ENCODE data around the gene TSPAN17. TPM values are rescaled to one million over a fixed set of nuclear protein-coding genes. Genes with fewer than 3 reads are reported as not detected.
A peak's percentile ranks its signal among the peaks of the same experiment; 100 is the strongest.

TSPAN17 gene
- total and polyA plus RNA-seq, 3 experiments from 2014 or later: 26.2 to 38.8 (median 37.4) TPM

- H3K4me1 Mint-ChIP-seq: peaks cover 39 to 50% (median 44%) of the 10 kb centered on the region in 3 donors
- no peaks in the 10 kb centered on the region for H3K9me3 ChIP-seq (ENCODE audit: low read length)
- H3K4me3 Mint-ChIP-seq: peak overlapping the region; percentile 74 to 92 (median 90)
- peak overlapping the region; percentile 83 for H3K4me3 ChIP-seq (ENCODE audit: low read length)
- no peaks in the 10 kb centered on the region for H3K9me3 Mint-ChIP-seq
- H3K27ac ChIP-seq (ENCODE audit: low read depth, low read length): no peak overlapping the region
- H3K36me3 Mint-ChIP-seq: no peaks in the 10 kb centered on the region
- ChIA-PET POLR2A (interaction anchor here (0.6 to 1.3 kb wide), 3 partner anchors 15 to 115 kb away, joined by 3 to 8 read pairs (median 4); partner anchors contain the start of gene RNF44), CTCF (interaction anchor here (0.6 to 9.2 kb wide), 7 partner anchors 12 to 1574 kb away, joined by 3 to 108 read pairs (median 3); partner anchors contain the start of genes EIF4E1B, KIAA1191 and SNCB)
- no peaks in the 10 kb centered on the region for H3K27me3 ChIP-seq (ENCODE audit: insufficient read depth, low read length, poor library complexity, severe bottlenecking)
- peaks cover 42% of the 10 kb centered on the region for H3K4me1 ChIP-seq (ENCODE audit: insufficient read depth, low read length)
- no peak for DNase-seq
- H3K27me3 Mint-ChIP-seq: no peaks in the 10 kb centered on the region
- peak overlapping the region; percentile 82 to 95 (median 88) for H3K27ac Mint-ChIP-seq
- H3K36me3 ChIP-seq (ENCODE audit: insufficient read depth, low read length): no peaks in the 10 kb centered on the region
Measured at GRCh38 chr5:176646049-176646706, 1.1 kb upstream of the TSPAN17 start.

GRCh38 chr5:176646707-176647029 lies 616 bp upstream of the TSPAN17 start:
- no peaks in the 10 kb centered on the region for H3K27me3 ChIP-seq (ENCODE audit: insufficient read depth, low read length, poor library complexity, severe bottlenecking)
- H3K4me3 ChIP-seq (ENCODE audit: low read length): peak overlapping the region; percentile 83
- peak overlapping the region; percentile 74 to 92 (median 90) for H3K4me3 Mint-ChIP-seq
- no peaks in the 10 kb centered on the region for H3K9me3 ChIP-seq (ENCODE audit: low read length)
- H3K36me3 Mint-ChIP-seq: no peaks in the 10 kb centered on the region
- H3K27me3 Mint-ChIP-seq: no peaks in the 10 kb centered on the region
- peaks cover 44% of the 10 kb centered on the region for H3K4me1 ChIP-seq (ENCODE audit: insufficient read depth, low read length)
- H3K36me3 ChIP-seq (ENCODE audit: insufficient read depth, low read length): no peaks in the 10 kb centered on the region
- no peaks in the 10 kb centered on the region for H3K9me3 Mint-ChIP-seq
- peak overlapping the region; percentile 69 for H3K27ac ChIP-seq (ENCODE audit: low read depth, low read length)
- peak overlapping the region; percentile 82 to 95 (median 88) for H3K27ac Mint-ChIP-seq
- ChIA-PET CTCF (interaction anchor here (0.6 to 9.2 kb wide), 8 partner anchors 12 to 1574 kb away, joined by 3 to 108 read pairs (median 3); partner anchors contain the start of genes EIF4E1B, KIAA1191 and SNCB), POLR2A (interaction anchor here (0.6 to 1.3 kb wide), 5 partner anchors 13 to 285 kb away, joined by 3 to 8 read pairs (median 3); partner anchors contain the start of genes KIAA1191 and RNF44)
- DNase-seq: no peak
- peaks cover 42 to 54% (median 48%) of the 10 kb centered on the region in 3 donors for H3K4me1 Mint-ChIP-seq

GRCh38 chr5:176647843-176648473 lies 674 bp downstream of the TSPAN17 start:
- Histone ChIP-seq H3K27me3 (ENCODE audit: insufficient read depth, low read length, poor library complexity, severe bottlenecking) (no peaks in the 10 kb centered on the region), H3K36me3 (ENCODE audit: insufficient read depth, low read length) (no peaks in the 10 kb centered on the region), H3K9me3 (ENCODE audit: low read length) (no peaks in the 10 kb centered on the region), H3K4me1 (ENCODE audit: insufficient read depth, low read length) (peaks cover 54% of the 10 kb centered on the region), H3K4me3 (ENCODE audit: low read length) (peak overlapping the region; percentile 83), H3K27ac (ENCODE audit: low read depth, low read length) (peak overlapping the region; percentile 69)
- POLR2A ChIA-PET: interaction anchor here (0.6 to 1.0 kb wide), 2 partner anchors 10 to 485 kb away, joined by 3 to 7 read pairs; no protein-coding TSS in a partner anchor
- peak overlapping the region; percentile 74 to 90 (median 80) for H3K4me3 Mint-ChIP-seq
- H3K4me1 Mint-ChIP-seq: peaks cover 55 to 66% (median 61%) of the 10 kb centered on the region in 3 donors
- H3K9me3 Mint-ChIP-seq: no peaks in the 10 kb centered on the region
- no peaks in the 10 kb centered on the region for H3K27me3 Mint-ChIP-seq
- CTCF ChIA-PET: interaction anchor here (2.9 to 9.2 kb wide), 2 partner anchors 11 to 18 kb away, joined by 9 to 108 read pairs; partner anchors contain the start of genes EIF4E1B and SNCB
- DNase-seq: peak in 4 of 5 donors; percentile 14 to 54 (median 21)
- H3K27ac Mint-ChIP-seq: peak overlapping the region; percentile 57 to 94 (median 83)
- peaks cover 0 to 4% (median 0%) of the 10 kb centered on the region in 3 donors for H3K36me3 Mint-ChIP-seq

DNA sequence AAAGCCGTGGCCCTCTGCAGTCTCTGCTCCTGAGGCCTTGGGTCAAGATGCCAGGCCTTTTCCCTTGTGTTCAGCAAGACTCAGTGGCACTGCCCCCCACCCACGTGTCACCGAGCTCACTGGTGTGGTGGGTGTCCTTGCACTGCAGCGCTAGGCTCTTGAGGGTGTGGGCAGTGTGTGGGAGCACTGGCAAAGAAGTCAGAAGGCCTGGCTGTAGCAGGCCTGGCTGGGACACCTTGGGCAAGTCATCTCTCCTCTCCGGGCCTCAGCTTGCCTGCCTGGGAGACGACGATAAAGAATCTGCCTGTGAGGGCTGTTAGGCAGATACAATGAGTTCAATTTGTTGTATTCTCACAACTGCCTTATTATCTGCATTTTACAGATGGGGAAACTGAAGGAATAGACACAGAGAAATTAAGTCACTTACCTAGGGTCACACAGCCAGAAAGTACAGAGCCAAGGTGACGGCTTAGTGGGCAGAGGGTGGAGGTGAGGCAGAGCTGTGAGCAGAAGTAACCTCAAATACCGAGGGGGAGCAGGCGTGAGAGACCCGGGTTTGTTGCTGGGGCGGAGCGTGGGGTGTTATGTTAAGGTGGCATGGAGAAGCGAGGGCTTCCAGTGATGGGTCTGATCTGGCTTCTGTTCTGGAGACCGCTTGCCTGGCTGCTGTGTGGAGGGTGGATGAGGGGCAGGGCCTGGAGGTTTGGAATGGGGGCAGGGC lies 1.4 kb downstream of the TSPAN17 start:
- Histone ChIP-seq H3K27ac (ENCODE audit: low read depth, low read length) (peak overlapping the region; percentile 69), H3K4me3 (ENCODE audit: low read length) (peak overlapping the region; percentile 83), H3K27me3 (ENCODE audit: insufficient read depth, low read length, poor library complexity, severe bottlenecking) (no peaks in the 10 kb centered on the region), H3K9me3 (ENCODE audit: low read length) (no peaks in the 10 kb centered on the region), H3K4me1 (ENCODE audit: insufficient read depth, low read length) (peaks cover 61% of the 10 kb centered on the region), H3K36me3 (ENCODE audit: insufficient read depth, low read length) (no peaks in the 10 kb centered on the region)
- peak overlapping the region; percentile 54 to 97 (median 86) for H3K27ac Mint-ChIP-seq
- DNase-seq: peak; percentile 13 to 65 (median 47)
- peak overlapping the region; percentile 74 to 90 (median 80) for H3K4me3 Mint-ChIP-seq
- H3K4me1 Mint-ChIP-seq: peaks cover 62 to 73% (median 67%) of the 10 kb centered on the region in 3 donors
- no peaks in the 10 kb centered on the region for H3K9me3 Mint-ChIP-seq
- no peaks in the 10 kb centered on the region for H3K27me3 Mint-ChIP-seq
- H3K36me3 Mint-ChIP-seq: peaks cover 0 to 11% (median 4%) of the 10 kb centered on the region in 3 donors
- POLR2A ChIA-PET: interaction anchor here (1.0 kb wide), 1 partner anchor 9 kb away, joined by 7 read pairs; no protein-coding TSS in a partner anchor
- CTCF ChIA-PET: interaction anchor here (2.9 to 9.2 kb wide), 2 partner anchors 10 to 18 kb away, joined by 9 to 108 read pairs; partner anchors contain the start of genes EIF4E1B and SNCB

- Histone ChIP-seq H3K27me3 (ENCODE audit: insufficient read depth, low read length, poor library complexity, severe bottlenecking) (no peaks in the 10 kb centered on the region), H3K27ac (ENCODE audit: low read depth, low read length) (no peak overlapping the region), H3K4me3 (ENCODE audit: low read length) (no peak overlapping the region), H3K36me3 (ENCODE audit: insufficient read depth, low read length) (no peaks in the 10 kb centered on the region), H3K4me1 (ENCODE audit: insufficient read depth, low read length) (peaks cover 66% of the 10 kb centered on the region), H3K9me3 (ENCODE audit: low read length) (no peaks in the 10 kb centered on the region)
- ChIA-PET CTCF (interaction anchor here (9.2 kb wide), 1 partner anchor 8 kb away, joined by 108 read pairs; no protein-coding TSS in a partner anchor), POLR2A (no interaction called here)
- peak overlapping the region in 4 of 7 donors; percentile 39 to 61 (median 49) for H3K4me3 Mint-ChIP-seq
- peaks cover 70 to 86% (median 78%) of the 10 kb centered on the region in 3 donors for H3K4me1 Mint-ChIP-seq
- peaks cover 0 to 21% (median 6%) of the 10 kb centered on the region in 3 donors for H3K36me3 Mint-ChIP-seq
- H3K27ac Mint-ChIP-seq: peak overlapping the region in 7 of 8 donors; percentile 38 to 93 (median 80)
- DNase-seq: no peak
- no peaks in the 10 kb centered on the region for H3K9me3 Mint-ChIP-seq
- no peaks in the 10 kb centered on the region for H3K27me3 Mint-ChIP-seq
Measured at GRCh38 chr5:176650354-176650884, 3.1 kb downstream of the TSPAN17 start.

- ChIA-PET CTCF (interaction anchor here (9.2 kb wide), 1 partner anchor 7 kb away, joined by 108 read pairs; no protein-coding TSS in a partner anchor), POLR2A (no interaction called here)
- no peaks in the 10 kb centered on the region for H3K36me3 ChIP-seq (ENCODE audit: insufficient read depth, low read length)
- no peak overlapping the region for H3K27ac ChIP-seq (ENCODE audit: low read depth, low read length)
- H3K27ac Mint-ChIP-seq: peak overlapping the region in 5 of 8 donors; percentile 26 to 88 (median 64)
- peak overlapping the region in 3 of 7 donors; percentile 16 to 48 (median 38) for H3K4me3 Mint-ChIP-seq
- H3K4me3 ChIP-seq (ENCODE audit: low read length): no peak overlapping the region
- no peak for DNase-seq
- H3K36me3 Mint-ChIP-seq: peaks cover 0 to 28% (median 6%) of the 10 kb centered on the region in 3 donors
- H3K27me3 Mint-ChIP-seq: no peaks in the 10 kb centered on the region
- no peaks in the 10 kb centered on the region for H3K27me3 ChIP-seq (ENCODE audit: insufficient read depth, low read length, poor library complexity, severe bottlenecking)
- peaks cover 66 to 82% (median 71%) of the 10 kb centered on the region in 3 donors for H3K4me1 Mint-ChIP-seq
- H3K4me1 ChIP-seq (ENCODE audit: insufficient read depth, low read length): peaks cover 61% of the 10 kb centered on the region
- no peaks in the 10 kb centered on the region for H3K9me3 Mint-ChIP-seq
- no peaks in the 10 kb centered on the region for H3K9me3 ChIP-seq (ENCODE audit: low read length)
Measured at GRCh38 chr5:176651472-176651980, 4.2 kb downstream of the TSPAN17 start.

DNA sequence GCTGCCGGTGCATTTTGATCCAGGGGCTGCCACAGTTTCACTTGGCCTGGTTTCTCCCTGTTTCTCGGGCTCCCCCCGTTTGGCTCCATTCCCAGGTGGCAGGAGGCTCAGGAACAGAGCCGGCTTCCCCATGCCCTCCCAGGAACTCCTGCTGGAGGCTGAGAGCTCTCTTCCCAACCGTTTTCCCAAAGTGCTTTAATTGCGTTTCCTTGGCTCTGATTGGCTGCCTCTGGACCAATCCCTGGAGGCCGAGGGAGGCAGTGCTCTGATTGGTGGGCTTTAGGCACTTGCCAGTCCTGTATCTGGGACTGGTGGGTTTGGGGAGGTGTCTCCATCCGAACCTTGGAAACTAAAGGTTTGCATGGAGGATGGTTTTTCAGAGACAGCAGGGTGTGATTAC lies 4.9 kb downstream of the TSPAN17 start:
- Histone ChIP-seq H3K9me3 (ENCODE audit: low read length) (no peaks in the 10 kb centered on the region), H3K27me3 (ENCODE audit: insufficient read depth, low read length, poor library complexity, severe bottlenecking) (no peaks in the 10 kb centered on the region), H3K27ac (ENCODE audit: low read depth, low read length) (no peak overlapping the region), H3K36me3 (ENCODE audit: insufficient read depth, low read length) (no peaks in the 10 kb centered on the region), H3K4me3 (ENCODE audit: low read length) (no peak overlapping the region), H3K4me1 (ENCODE audit: insufficient read depth, low read length) (peaks cover 58% of the 10 kb centered on the region)
- peaks cover 0 to 33% (median 6%) of the 10 kb centered on the region in 3 donors for H3K36me3 Mint-ChIP-seq
- ChIA-PET CTCF (interaction anchor here (9.2 kb wide), 1 partner anchor 6 kb away, joined by 108 read pairs; no protein-coding TSS in a partner anchor), POLR2A (no interaction called here)
- H3K27me3 Mint-ChIP-seq: no peaks in the 10 kb centered on the region
- no peaks in the 10 kb centered on the region for H3K9me3 Mint-ChIP-seq
- peaks cover 61 to 76% (median 65%) of the 10 kb centered on the region in 3 donors for H3K4me1 Mint-ChIP-seq
- peak overlapping the region in 2 of 7 donors; percentile 20 to 48 for H3K4me3 Mint-ChIP-seq
- peak overlapping the region in 3 of 8 donors; percentile 26 to 61 (median 56) for H3K27ac Mint-ChIP-seq
- DNase-seq: no peak
